NCI-H82 treated with DMSO at 0.1 percent for 48 hours (cell line): ENCODE results near the gene DNER.
A peak's percentile ranks its signal among the peaks of the same experiment; 100 is the strongest.
"Not testable (repeated sequence)": the region's sequence is repeated elsewhere in the genome, so short reads cannot be mapped to it uniquely, and the experiment has no call there.

Source experiments
- DNase-seq: peaks from one replicate; lab custom pipeline; 2025; ENCODE audit not compliant: unreplicated experiment; lab: John Stamatoyannopoulos, UW

DNER gene

GRCh38 chr2:229410264-229410663 is 304.1 kb downstream of the DNER start:
- DNase-seq, result no peak

GRCh38 chr2:229409751-229410181 is 304.6 kb downstream of the DNER start:
- no peak for DNase-seq

- no peak for DNase-seq
These were observed 305.4 kb downstream of the DNER start for GRCh38 chr2:229408962-229409361.

- DNase-seq, result no peak
These were observed 306.0 kb downstream of the DNER start for GRCh38 chr2:229408356-229408755.

GRCh38 chr2:229407170-229407569 is 307.2 kb downstream of the DNER start:
- no peak for DNase-seq

GRCh38 chr2:229405796-229406195 is 308.6 kb downstream of the DNER start:
- DNase-seq, result no peak

- DNase-seq, result no peak
These were observed 311.1 kb downstream of the DNER start for GRCh38 chr2:229403296-229403695.

GRCh38 chr2:229401171-229401865 is 313.0 kb downstream of the DNER start:
- DNase-seq, result no peak

GRCh38 chr2:229393926-229394325 is 320.4 kb downstream of the DNER start:
- no peak for DNase-seq

GRCh38 chr2:229392196-229392595 is 322.2 kb downstream of the DNER start:
- DNase-seq, result no peak

GRCh38 chr2:229388731-229389130 is 325.6 kb downstream of the DNER start:
- DNase-seq, result no peak

- DNase-seq, result no peak
These were observed 326.5 kb downstream of the DNER start for GRCh38 chr2:229387866-229388265.

GRCh38 chr2:229380101-229380625 is 334.2 kb downstream of the DNER start:
- DNase-seq, result no peak

- no peak for DNase-seq
These were observed 336.0 kb downstream of the DNER start for GRCh38 chr2:229378386-229378785.

- DNase-seq, result no peak
These were observed 337.5 kb downstream of the DNER start for GRCh38 chr2:229376866-229377265.

- no peak for DNase-seq
These were observed 339.1 kb downstream of the DNER start for GRCh38 chr2:229375251-229375650.

GRCh38 chr2:229373311-229373710 is 341.0 kb downstream of the DNER start:
- DNase-seq, result not testable (repeated sequence)

GRCh38 chr2:229372207-229372606 is 342.1 kb downstream of the DNER start:
- DNase-seq, result no peak

GRCh38 chr2:229371086-229371485 is 343.3 kb downstream of the DNER start:
- peak; percentile 6 for DNase-seq

GRCh38 chr2:229370509-229370908 is 343.8 kb downstream of the DNER start:
- no peak for DNase-seq

GRCh38 chr2:229363185-229363814 is 351.1 kb downstream of the DNER start:
- no peak for DNase-seq

GRCh38 chr2:229350883-229351282 is 363.5 kb downstream of the DNER start:
- DNase-seq, result no peak
